OCI-LY3 (cell line): ENCODE data around the gene AHNAK2.

Experiments used
- H2AFZ ChIP-seq: fragments of 200-600, 300-600 bp; shearing (Covaris generic); 2 replicates; pipeline ENCODE4 v1.6.0; 2014; ENCODE audit warnings: antibody characterized with exemption, low read depth, low read length
- H3K27ac ChIP-seq: fragments of 200-600, 300-600 bp; sonication (generic); 2 replicates; pipeline ENCODE4 v1.5.1; 2014; ENCODE audit warnings: mild to moderate bottlenecking, low read length, moderate library complexity, mixed read lengths
- H3K27me3 ChIP-seq: fragments of 200-600, 300-600 bp; sonication (generic); 2 replicates; pipeline ENCODE4 v1.6.1; 2014; ENCODE audit warnings: low read depth, low read length, mixed read lengths
- H3K36me3 ChIP-seq: fragments of 200-600, 300-600 bp; sonication (generic); replicated peaks from 2 replicates; pipeline ENCODE3; 2014; ENCODE audit warnings: low read depth, low read length, mixed read lengths
- H3K4me1 ChIP-seq: fragments of 300-600, 200-600 bp; sonication (generic); 2 replicates; pipeline ENCODE4 v1.6.1; 2014; ENCODE audit warnings: low read length, mixed read lengths
- H3K4me2 ChIP-seq: fragments of 200-600, 300-600 bp; sonication (generic); 2 replicates; pipeline ENCODE4 v1.6.1; 2014; ENCODE audit warnings: low read length, mixed read lengths
- H3K4me3 ChIP-seq: fragments of 300-600, 200-600 bp; sonication (generic); 2 replicates; pipeline ENCODE4 v1.5.1; 2014; ENCODE audit warnings: antibody characterized with exemption, mild to moderate bottlenecking, low read length, moderate library complexity
- H3K79me2 ChIP-seq: fragments of 300-600, 200-600 bp; shearing (Covaris generic); 2 replicates; pipeline ENCODE4 v1.6.1; 2014; ENCODE audit warnings: mild to moderate bottlenecking, low read length, mixed read lengths
- H3K9ac ChIP-seq: fragments of 300-600, 200-600 bp; shearing (Covaris generic); 2 replicates; pipeline ENCODE4 v1.6.0; 2014; ENCODE audit warnings: mild to moderate bottlenecking, low read length, moderate library complexity
- H3K9me3 ChIP-seq: fragments of 200-600, 300-600 bp; shearing (Covaris generic); 2 replicates; pipeline ENCODE4 v1.6.1; 2014; ENCODE audit warnings: low read length, mixed read lengths; ENCODE audit not compliant: insufficient read depth
- H4K20me1 ChIP-seq: fragments of 200-600, 300-600 bp; sonication (generic); 2 replicates; pipeline ENCODE4 v1.6.1; 2016; ENCODE audit warnings: low read length, mixed read lengths; ENCODE audit not compliant: insufficient read depth
- CTCF ChIP-seq: fragments of 200-600, 300-600 bp; sonication (generic); IDR thresholded peaks from 2 replicates; pipeline ENCODE4 v1.5.1; 2014; ENCODE audit warnings: antibody characterized with exemption, low read length, low read depth
- EZH2phosphoT487 ChIP-seq: fragments of 200-600 bp; shearing (Covaris generic); IDR thresholded peaks from 2 replicates; pipeline ENCODE4 v1.6.1; 2018; ENCODE audit warnings: antibody characterized with exemption, mixed run types, low read depth

Gene AHNAK2

GRCh38 chr14:104903990-104904389, 74.2 kb downstream of the AHNAK2 start:
- H3K9me3 ChIP-seq: peaks cover 23% of the 10 kb centered on the region; the same call in 1 of the 2 replicates
- H2AFZ ChIP-seq: no peak overlapping the region; the same call in 1 of the 2 replicates
- TF ChIP-seq EZH2phosphoT487 (no peak), CTCF (no peak)
- H3K9ac ChIP-seq: no peak overlapping the region
- peak overlapping the region; percentile 36; the same call in 1 of the 2 replicates for H3K4me3 ChIP-seq
- H3K4me2 ChIP-seq: peak overlapping the region; percentile 49
- H3K4me1 ChIP-seq: peaks cover 32% of the 10 kb centered on the region
- H3K27ac ChIP-seq: no peak overlapping the region
- no peaks in the 10 kb centered on the region for H3K79me2 ChIP-seq
- H3K36me3 ChIP-seq: peaks cover 7% of the 10 kb centered on the region
- H3K27me3 ChIP-seq: peaks cover 22% of the 10 kb centered on the region; the same call in 1 of the 2 replicates
- H4K20me1 ChIP-seq: no peaks in the 10 kb centered on the region

- Histone ChIP-seq H3K36me3 (peaks cover 3% of the 10 kb centered on the region), H2AFZ (no peak overlapping the region), H3K4me2 (peak overlapping the region; percentile 7; the same call in 1 of the 2 replicates), H3K4me3 (no peak overlapping the region), H4K20me1 (no peaks in the 10 kb centered on the region), H3K27me3 (peaks cover 6% of the 10 kb centered on the region; the same call in 1 of the 2 replicates), H3K9me3 (peaks cover 7% of the 10 kb centered on the region; the same call in 1 of the 2 replicates), H3K4me1 (peaks cover 39% of the 10 kb centered on the region), H3K79me2 (no peaks in the 10 kb centered on the region), H3K27ac (no peak overlapping the region), H3K9ac (no peak overlapping the region)
- TF ChIP-seq CTCF (no peak), EZH2phosphoT487 (no peak)
Observed at GRCh38 chr14:104900639-104901512, 77.3 kb downstream of the AHNAK2 start.

GRCh38 chr14:104899781-104900180, 78.4 kb downstream of the AHNAK2 start:
- no peak overlapping the region for H3K4me3 ChIP-seq
- TF ChIP-seq CTCF: no peak
- peaks cover 6% of the 10 kb centered on the region; the same call in 1 of the 2 replicates for H3K27me3 ChIP-seq
- no peak overlapping the region for H3K9ac ChIP-seq
- H3K4me2 ChIP-seq: 0 out of 2 replicates have a peak overlapping the region, but pooled peaks have one; percentile 10
- H4K20me1 ChIP-seq: no peaks in the 10 kb centered on the region
- peaks cover 3% of the 10 kb centered on the region for H3K36me3 ChIP-seq
- H3K9me3 ChIP-seq: peaks cover 7% of the 10 kb centered on the region; the same call in 1 of the 2 replicates
- H3K4me1 ChIP-seq: peaks cover 42% of the 10 kb centered on the region
- H3K27ac ChIP-seq: no peak overlapping the region
- H2AFZ ChIP-seq: no peak overlapping the region
- no peaks in the 10 kb centered on the region for H3K79me2 ChIP-seq

GRCh38 chr14:104898870-104899510, 79.2 kb downstream of the AHNAK2 start:
- H3K27me3 ChIP-seq: peaks cover 4% of the 10 kb centered on the region; the same call in 1 of the 2 replicates
- no peak overlapping the region for H3K4me2 ChIP-seq
- H3K79me2 ChIP-seq: no peaks in the 10 kb centered on the region
- H4K20me1 ChIP-seq: no peaks in the 10 kb centered on the region
- no peak for TF ChIP-seq CTCF
- TF ChIP-seq EZH2phosphoT487: no peak
- H3K27ac ChIP-seq: no peak overlapping the region
- no peak overlapping the region for H3K4me3 ChIP-seq
- H3K9me3 ChIP-seq: peaks cover 6% of the 10 kb centered on the region; the same call in 1 of the 2 replicates
- no peak overlapping the region for H3K9ac ChIP-seq
- H3K4me1 ChIP-seq: peaks cover 35% of the 10 kb centered on the region
- no peak overlapping the region for H2AFZ ChIP-seq
- peaks cover 3% of the 10 kb centered on the region for H3K36me3 ChIP-seq
